HG03354 (cell line): ENCODE data around the gene THSD4.
"Not testable (repeated sequence)": the region's sequence is repeated elsewhere in the genome, so short reads cannot be mapped to it uniquely, and the experiment has no call there.

Experiments used
- ATAC-seq: cut with Tn5 transposase; IDR thresholded peaks from one replicate; pipeline ENCODE4 v1.9.1; 2021; ENCODE audit warnings: mild to moderate bottlenecking; ENCODE audit not compliant: unreplicated experiment, poor library complexity, severe bottlenecking

THSD4 gene

GRCh38 chr15:71386448-71387236, 271.4 kb downstream of the THSD4 start:
- ATAC-seq, result no peak

- ATAC-seq, result no peak
Measured at GRCh38 chr15:71387810-71388209, 272.5 kb downstream of the THSD4 start.

GRCh38 chr15:71390096-71390495, 274.8 kb downstream of the THSD4 start:
- ATAC-seq, result no peak

- no peak for ATAC-seq
Measured at GRCh38 chr15:71391421-71392088, 276.3 kb downstream of the THSD4 start.

- ATAC-seq, result no peak
Measured at GRCh38 chr15:71392861-71393283, 277.6 kb downstream of the THSD4 start.

- ATAC-seq, result no peak
Measured at GRCh38 chr15:71393383-71393782, 278.1 kb downstream of the THSD4 start.

- no peak for ATAC-seq
Measured at GRCh38 chr15:71396536-71397125, 281.4 kb downstream of the THSD4 start.

GRCh38 chr15:71397377-71397776, 282.1 kb downstream of the THSD4 start:
- ATAC-seq, result no peak

GRCh38 chr15:71400294-71400693, 285.0 kb downstream of the THSD4 start:
- no peak for ATAC-seq

- ATAC-seq, result not testable (repeated sequence)
Measured at GRCh38 chr15:71401728-71402127, 286.5 kb downstream of the THSD4 start.

GRCh38 chr15:71409541-71409940, 294.3 kb downstream of the THSD4 start:
- no peak for ATAC-seq

GRCh38 chr15:71410347-71410746, 295.1 kb downstream of the THSD4 start:
- no peak for ATAC-seq

GRCh38 chr15:71411538-71412482, 296.5 kb downstream of the THSD4 start:
- no peak for ATAC-seq

GRCh38 chr15:71413419-71413818, 298.1 kb downstream of the THSD4 start:
- ATAC-seq, result no peak

GRCh38 chr15:71414853-71415252, 299.6 kb downstream of the THSD4 start:
- no peak for ATAC-seq

GRCh38 chr15:71422530-71423259, 307.4 kb downstream of the THSD4 start:
- ATAC-seq, result no peak

GRCh38 chr15:71424765-71425164, 309.5 kb downstream of the THSD4 start:
- no peak for ATAC-seq

- ATAC-seq, result no peak
Measured at GRCh38 chr15:71425388-71425787, 310.1 kb downstream of the THSD4 start.

GRCh38 chr15:71426792-71427191, 311.5 kb downstream of the THSD4 start:
- no peak for ATAC-seq
